ENCODE data around the gene SUCNR1. TPM values are rescaled to one million over a fixed set of nuclear protein-coding genes. Genes with fewer than 3 reads are reported as not detected.

Gene SUCNR1
- total RNA-seq, 1 experiment from 2014 or later = not detected

- in situ Hi-C loops (cut with HindIII; ENCODE audit: low pct_unique_long_range_greater_than_20kb, low sequenced_read_pairs) = no loop called here
Observed at GRCh38 chr3:151916781-151917180, 43.3 kb downstream of the SUCNR1 start.

GRCh38 chr3:151918253-151919029 lies 45.0 kb downstream of the SUCNR1 start:
- ChIA-PET CTCF (interaction anchor here (0.6 kb wide), 1 partner anchor 467 kb away, joined by 3 read pairs; no protein-coding TSS in a partner anchor), POLR2A (no interaction called here)
- in situ Hi-C loops (cut with HindIII; ENCODE audit: low pct_unique_long_range_greater_than_20kb, low sequenced_read_pairs) (no loop called here), intact Hi-C loops (cut with micrococcal nuclease; ENCODE audit: unreplicated experiment) (loop anchor here (1.0 to 5.0 kb wide), 2 partner anchors 76 to 479 kb away; no protein-coding TSS in a partner anchor)
- no peaks in the 10 kb centered on the region for H3K4me1 ChIP-seq (ENCODE audit: control insufficient read depth, insufficient read depth, low read length)
- DNase-seq (ENCODE audit: low read depth, low spot score) = peak; percentile 56
- no peaks in the 10 kb centered on the region for H3K9me3 ChIP-seq (ENCODE audit: control insufficient read depth, insufficient read depth, low read depth, low read length)
- H3K27ac ChIP-seq (ENCODE audit: low read length) = no peak overlapping the region
- no peaks in the 10 kb centered on the region for H3K36me3 ChIP-seq (ENCODE audit: control insufficient read depth, insufficient read depth, low read length)
- no peaks in the 10 kb centered on the region for H3K27me3 ChIP-seq (ENCODE audit: control insufficient read depth, insufficient read depth, low read length)
- peak; percentile 81; the same call in 1 of the 2 replicates for ATAC-seq
- H3K4me3 ChIP-seq (ENCODE audit: low read depth in 2 of 2, low read length in 2 of 2) = no peak overlapping the region
- BruUV-seq (replicated peaks) = no TSS peak
- TF ChIP-seq POLR2AphosphoS5 (IDR thresholded peaks at IDR 0.05; ENCODE audit: low read depth, low read length) (no peak), CTCF (IDR thresholded peaks at IDR 0.05) (peak; percentile 75; the same call in 1 of the 2 replicates), REST (IDR thresholded peaks at IDR 0.05; ENCODE audit: insufficient read depth in 1 of 2, low read depth in 2 of 2, low read length in 1 of 2) (no peak), TCF7L2 (IDR thresholded peaks at IDR 0.05; ENCODE audit: low read depth, low read length) (peak; percentile 55)

More at GRCh38 chr3:151916781-151917180, 43.3 kb downstream of the SUCNR1 start:
- POLR2A ChIA-PET = no interaction called here
- Histone ChIP-seq H3K9me3 (ENCODE audit: control insufficient read depth, insufficient read depth, low read depth, low read length) (no peaks in the 10 kb centered on the region), H3K4me1 (ENCODE audit: control insufficient read depth, insufficient read depth, low read length) (no peaks in the 10 kb centered on the region), H3K27me3 (ENCODE audit: control insufficient read depth, insufficient read depth, low read length) (no peaks in the 10 kb centered on the region), H3K4me3 (ENCODE audit: low read depth in 2 of 2, low read length in 2 of 2) (no peak overlapping the region), H3K36me3 (ENCODE audit: control insufficient read depth, insufficient read depth, low read length) (no peaks in the 10 kb centered on the region), H3K27ac (ENCODE audit: low read length) (no peak overlapping the region)
- intact Hi-C loops (cut with micrococcal nuclease; ENCODE audit: unreplicated experiment) = loop anchor here (5.0 kb wide), 1 partner anchor 74 kb away; no protein-coding TSS in a partner anchor
- no TSS peak for BruUV-seq (replicated peaks)
- CTCF ChIA-PET = no interaction called here
- DNase-seq (ENCODE audit: low read depth, low spot score) (no peak), ATAC-seq (no peak)
- TF ChIP-seq CTCF (IDR thresholded peaks at IDR 0.05) (no peak), REST (IDR thresholded peaks at IDR 0.05; ENCODE audit: insufficient read depth in 1 of 2, low read depth in 2 of 2, low read length in 1 of 2) (no peak), SIN3A (IDR thresholded peaks at IDR 0.05; ENCODE audit: borderline replicate concordance, insufficient read depth, low read depth, low read length) (no peak), POLR2AphosphoS5 (IDR thresholded peaks at IDR 0.05; ENCODE audit: low read depth, low read length) (no peak), TCF7L2 (IDR thresholded peaks at IDR 0.05; ENCODE audit: low read depth, low read length) (no peak)
